CD4-positive, alpha-beta T cell (primary cell): ENCODE results near the gene TIRAP. TPM values are rescaled to one million over a fixed set of nuclear protein-coding genes. Genes with fewer than 3 reads are reported as not detected.

Experiments
- ATAC-seq: fragments of 200-7000 bp; cut with Tn5 transposase; one replicate; pipeline ENCODE4 v1.10.0; 2022; ENCODE audit warnings: mild to moderate bottlenecking; ENCODE audit not compliant: poor library complexity
- CTCF ChIA-PET: fragments of 350-600 bp; sonication (Branson Sonifier 250); formaldehyde crosslinking; loops from one replicate; lab custom pipeline; 2021; ENCODE audit warnings: antibody characterized with exemption, inconsistent platforms; lab: Charles Lee
- POLR2A ChIA-PET: fragments of 350-600 bp; sonication (Branson Sonifier 250); formaldehyde crosslinking; loops from one replicate; lab custom pipeline; 2021; ENCODE audit warnings: antibody characterized with exemption, inconsistent platforms; lab: Charles Lee
- DNase-seq, 14 experiments: peaks; one replicate each; pipeline ENCODE4 v3.0.0-alpha.2; 2013 to 2020; ENCODE audit warnings: mixed read lengths in 2 of 14
- H3K27ac ChIP-seq, 2 donors: one replicate each; pipeline versions ENCODE4 v1.5.1 to v1.7.0; 2013; ENCODE audit warnings: low read length in 2 of 2, low read depth in 1 of 2, mild to moderate bottlenecking in 1 of 2
- H3K27me3 ChIP-seq, 2 experiments: 1 replicate in 1 of 2; 2 replicates in 1 of 2; pipeline versions ENCODE4 v1.6.1 to v1.7.0; 2013; ENCODE audit warnings: low read length in 2 of 2, control low read depth in 1 of 2, mild to moderate bottlenecking in 1 of 2, moderate library complexity in 1 of 2; ENCODE audit not compliant: insufficient read depth in 2 of 2, control insufficient read depth in 1 of 2
- H3K36me3 ChIP-seq: one replicate; pipeline ENCODE4 v1.6.1; 2013; ENCODE audit warnings: low read length, control low read depth; ENCODE audit not compliant: insufficient read depth
- H3K4me1 ChIP-seq: one replicate; pipeline ENCODE4 v1.6.1; 2013; ENCODE audit warnings: low read length, control low read depth; ENCODE audit not compliant: insufficient read depth
- H3K4me3 ChIP-seq: one replicate; pipeline ENCODE4 v1.5.1; 2013; ENCODE audit warnings: mild to moderate bottlenecking, low read length, moderate library complexity
- H3K9me3 ChIP-seq, 2 experiments: 1 replicate in 1 of 2; 2 replicates in 1 of 2; pipeline versions ENCODE4 v1.6.1 to v1.7.0; 2013; ENCODE audit warnings: low read length in 2 of 2, mild to moderate bottlenecking in 2 of 2, control low read depth in 1 of 2, moderate library complexity in 1 of 2; ENCODE audit not compliant: control insufficient read depth in 1 of 2, insufficient read depth in 1 of 2
- H3K27ac Mint-ChIP-seq: one replicate; pipeline ENCODE4 v1.8.0; 2020; ENCODE audit warnings: mixed read lengths
- H3K27me3 Mint-ChIP-seq: one replicate; pipeline ENCODE4 v1.8.0; 2021; ENCODE audit warnings: mixed read lengths
- H3K36me3 Mint-ChIP-seq: one replicate; pipeline ENCODE4 v1.8.0; 2021; ENCODE audit warnings: low read depth, mixed read lengths
- H3K4me1 Mint-ChIP-seq: one replicate; pipeline ENCODE4 v1.8.0; 2021; ENCODE audit warnings: low read depth, mixed read lengths
- H3K4me3 Mint-ChIP-seq: one replicate; pipeline ENCODE4 v1.8.0; 2020; ENCODE audit warnings: mild to moderate bottlenecking, mixed read lengths
- H3K9me3 Mint-ChIP-seq: one replicate; pipeline ENCODE4 v1.8.0; 2020; ENCODE audit warnings: mixed read lengths
- intact Hi-C, 2 experiments: fragments of 100-400 bp; cut with DNase I in 1 of 2; cut with micrococcal nuclease in 1 of 2; formaldehyde crosslinking; loops; one replicate each; pipeline versions ENCODE4 v1.15.1 to v1.9.0; 2023 to 2025; cut with DNase I, micrococcal nuclease
- total RNA-seq, 174 experiments: library from RNA in 2 of 174; stranded (reverse) in 2 of 174; gene quantifications; one replicate each; pipeline ENCODE4 v1.2.3 and lab custom pipeline; 2021 to 2026
- TF ChIP-seq, protein P1 (sequence below): fragments of 200-600 bp; IDR thresholded peaks from one replicate; pipeline ENCODE4 v1.8.0; 2022; ENCODE audit warnings: antibody characterized with exemption, mild to moderate bottlenecking

Gene TIRAP
- total RNA-seq, 2 experiments from 2014 or later: 7.7 to 7.9 TPM

DNA sequence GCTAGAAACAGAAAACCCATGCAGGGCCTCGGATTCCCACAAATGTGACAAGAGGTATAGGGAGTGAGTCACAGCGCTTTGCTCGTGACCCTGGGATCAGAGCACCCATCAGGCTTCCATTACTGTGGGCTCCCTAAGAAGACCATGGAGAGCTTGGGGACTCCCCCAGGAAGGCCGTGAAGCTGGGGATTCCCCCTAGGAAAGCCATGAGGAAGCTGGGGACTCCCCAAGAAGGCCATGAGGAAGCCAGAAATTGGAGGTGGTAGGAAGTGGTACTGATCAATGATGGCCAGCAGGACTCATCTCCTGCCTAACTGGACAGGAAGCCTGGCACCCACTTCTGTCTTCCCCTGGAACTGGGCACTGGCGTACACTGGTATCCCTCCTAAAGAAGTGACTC is 10.8 kb downstream of the TIRAP start:
- H3K36me3 Mint-ChIP-seq: peaks cover 68% of the 10 kb centered on the region

DNA sequence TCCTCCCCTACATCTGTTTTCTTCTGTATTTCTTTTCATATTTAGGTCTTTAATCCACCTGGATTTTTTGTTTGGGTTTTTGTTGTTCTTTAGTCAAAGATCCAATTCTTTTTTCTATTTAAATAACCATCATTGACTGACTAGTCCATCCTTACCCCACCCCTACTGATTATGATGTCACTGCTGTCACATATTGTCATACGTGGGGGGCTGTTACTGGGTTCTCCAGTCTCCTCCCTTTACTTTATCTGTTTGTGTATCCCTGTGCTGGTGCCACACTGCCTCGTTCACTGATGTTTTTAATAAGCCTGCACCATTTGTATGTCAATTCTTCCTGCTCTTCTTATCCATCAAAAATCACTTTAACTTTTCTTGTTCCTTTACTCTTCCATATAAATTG is 14.1 kb downstream of the TIRAP start:
- Histone ChIP-seq H3K9me3 (no peaks in the 10 kb centered on the region), H3K4me3 (no peak overlapping the region), H3K27me3 (no peaks in the 10 kb centered on the region), H3K27ac (no peak overlapping the region), H3K36me3 (peaks cover 33% of the 10 kb centered on the region), H3K4me1 (no peaks in the 10 kb centered on the region)
- ATAC-seq (no peak), DNase-seq (no peak)
- POLR2A ChIA-PET: no interaction called here
- TF ChIP-seq, protein P1, sequence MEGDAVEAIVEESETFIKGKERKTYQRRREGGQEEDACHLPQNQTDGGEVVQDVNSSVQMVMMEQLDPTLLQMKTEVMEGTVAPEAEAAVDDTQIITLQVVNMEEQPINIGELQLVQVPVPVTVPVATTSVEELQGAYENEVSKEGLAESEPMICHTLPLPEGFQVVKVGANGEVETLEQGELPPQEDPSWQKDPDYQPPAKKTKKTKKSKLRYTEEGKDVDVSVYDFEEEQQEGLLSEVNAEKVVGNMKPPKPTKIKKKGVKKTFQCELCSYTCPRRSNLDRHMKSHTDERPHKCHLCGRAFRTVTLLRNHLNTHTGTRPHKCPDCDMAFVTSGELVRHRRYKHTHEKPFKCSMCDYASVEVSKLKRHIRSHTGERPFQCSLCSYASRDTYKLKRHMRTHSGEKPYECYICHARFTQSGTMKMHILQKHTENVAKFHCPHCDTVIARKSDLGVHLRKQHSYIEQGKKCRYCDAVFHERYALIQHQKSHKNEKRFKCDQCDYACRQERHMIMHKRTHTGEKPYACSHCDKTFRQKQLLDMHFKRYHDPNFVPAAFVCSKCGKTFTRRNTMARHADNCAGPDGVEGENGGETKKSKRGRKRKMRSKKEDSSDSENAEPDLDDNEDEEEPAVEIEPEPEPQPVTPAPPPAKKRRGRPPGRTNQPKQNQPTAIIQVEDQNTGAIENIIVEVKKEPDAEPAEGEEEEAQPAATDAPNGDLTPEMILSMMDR: no peak
- intact Hi-C loops: no loop called here
- H3K27me3 Mint-ChIP-seq: no peaks in the 10 kb centered on the region
- CTCF ChIA-PET: no interaction called here
- H3K27ac Mint-ChIP-seq: no peak overlapping the region
- peaks cover 10% of the 10 kb centered on the region for H3K4me1 Mint-ChIP-seq
- no peak overlapping the region for H3K4me3 Mint-ChIP-seq
- H3K9me3 Mint-ChIP-seq: no peaks in the 10 kb centered on the region
- H3K36me3 Mint-ChIP-seq: peaks cover 47% of the 10 kb centered on the region

More for the DNA sequence above, 10.8 kb downstream of the TIRAP start:
- H3K9me3 Mint-ChIP-seq: no peaks in the 10 kb centered on the region
- H3K36me3 ChIP-seq: peaks cover 58% of the 10 kb centered on the region
- H3K9me3 ChIP-seq: no peaks in the 10 kb centered on the region
- no peak overlapping the region for H3K27ac Mint-ChIP-seq
- H3K4me1 Mint-ChIP-seq: peaks cover 10% of the 10 kb centered on the region
- no peaks in the 10 kb centered on the region for H3K4me1 ChIP-seq
- H3K27ac ChIP-seq: no peak overlapping the region
- ATAC-seq: no peak
- H3K27me3 Mint-ChIP-seq: no peaks in the 10 kb centered on the region
- TF ChIP-seq, protein P1: no peak
- H3K27me3 ChIP-seq: no peaks in the 10 kb centered on the region
- ChIA-PET CTCF (interaction anchor here (1.0 to 1.6 kb wide), 2 partner anchors 17 to 23 kb away, joined by 3 read pairs; no protein-coding TSS in a partner anchor), POLR2A (no interaction called here)
- H3K4me3 Mint-ChIP-seq: no peak overlapping the region
- no peak for DNase-seq
- intact Hi-C loops: no loop called here
- no peak overlapping the region for H3K4me3 ChIP-seq

DNA sequence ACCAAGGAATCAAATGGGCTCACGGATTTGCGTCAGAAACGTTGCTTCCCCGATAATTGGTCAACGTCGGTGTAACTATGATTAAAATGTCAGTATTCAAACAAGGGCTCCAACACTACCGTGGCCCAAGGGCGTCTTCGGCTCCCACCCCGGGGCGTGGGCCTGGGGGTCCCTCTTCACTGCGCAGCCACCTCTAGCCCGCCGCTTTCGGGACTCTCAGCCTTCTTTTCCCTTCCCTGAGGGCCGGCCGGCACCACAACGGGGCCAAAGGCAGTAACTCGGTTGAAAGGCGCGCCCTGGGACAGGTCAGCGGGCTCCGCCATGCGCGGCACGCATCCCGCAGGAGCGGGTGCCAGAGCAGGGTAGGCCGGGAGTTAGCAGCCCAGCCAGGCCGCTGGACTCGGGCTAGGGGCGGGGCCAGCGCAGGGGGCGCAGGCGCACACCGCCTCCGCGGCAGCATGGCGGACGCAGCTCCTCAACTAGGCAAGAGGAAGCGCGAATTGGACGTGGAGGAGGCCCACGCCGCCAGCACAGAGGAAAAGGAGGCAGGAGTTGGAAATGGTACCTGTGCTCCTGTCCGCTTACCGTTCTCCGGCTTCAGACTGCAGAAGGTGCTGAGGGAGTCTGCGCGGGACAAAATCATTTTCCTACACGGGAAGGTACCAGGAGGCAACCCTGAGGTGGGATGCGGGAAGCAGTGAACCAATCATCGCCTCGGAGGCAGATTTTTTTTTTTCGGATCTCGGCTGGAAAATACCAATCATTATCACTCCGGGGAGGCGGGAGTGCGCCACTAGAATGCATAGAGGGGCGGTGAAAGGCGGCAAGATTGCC is 20.9 kb downstream of the TIRAP start, which contains the start of gene DCPS:
Gene DCPS (plus strand): TSS at position 438 of the 834 bp plus-strand sequence. CDS start 21 bp downstream, at position 459.
- Histone ChIP-seq H3K36me3 (peaks cover 10% of the 10 kb centered on the region), H3K4me1 (peaks cover 39% of the 10 kb centered on the region), H3K27ac (peak within 1 kb of the TSS; percentile 89 to 91), H3K4me3 (peak within 1 kb of the TSS; percentile 91), H3K27me3 (no peaks in the 10 kb centered on the region), H3K9me3 (no peaks in the 10 kb centered on the region)
- ChIA-PET POLR2A (interaction anchor here (0.6 to 3.0 kb wide), 13 partner anchors 10 to 416 kb away, joined by 3 to 34 read pairs (median 4); partner anchors contain the start of genes FAM118B, FOXRED1, HYLS1 and PUS3), CTCF (interaction anchor here (0.6 to 1.3 kb wide), 2 partner anchors 34 to 89 kb away, joined by 3 to 4 read pairs; no protein-coding TSS in a partner anchor)
- Mint-ChIP-seq H3K36me3 (peaks cover 40% of the 10 kb centered on the region), H3K4me1 (peaks cover 43% of the 10 kb centered on the region), H3K27me3 (no peaks in the 10 kb centered on the region), H3K4me3 (peak within 1 kb of the TSS; percentile 87), H3K27ac (peak within 1 kb of the TSS; percentile 85), H3K9me3 (no peaks in the 10 kb centered on the region)
- ATAC-seq (peak; percentile 98), DNase-seq (peak; percentile 71 to 93 (median 83))
- TF ChIP-seq, protein P1: no peak
- intact Hi-C loops: loop anchor here (1.0 to 5.0 kb wide), 4 partner anchors 19 to 92 kb away; partner anchors contain the start of genes SRPRA (in 2 of the 2), FAM118B (in 1 of the 2), FOXRED1 (in 1 of the 2) and RPUSD4 (in 1 of the 2)
